NT2/D1 (cell line): ENCODE results near the gene UBR4.

ENCODE experiments used
- SUZ12 ChIP-seq: IDR thresholded peaks from 2 replicates; pipeline ENCODE4 v1.6.1; 2011; ENCODE audit not compliant: insufficient read length, insufficient read depth; ENCODE audit errors: extremely low read depth
- YY1 ChIP-seq: IDR thresholded peaks from 2 replicates; pipeline ENCODE4 v1.6.1; 2011; ENCODE audit not compliant: insufficient read length, insufficient read depth

DNA sequence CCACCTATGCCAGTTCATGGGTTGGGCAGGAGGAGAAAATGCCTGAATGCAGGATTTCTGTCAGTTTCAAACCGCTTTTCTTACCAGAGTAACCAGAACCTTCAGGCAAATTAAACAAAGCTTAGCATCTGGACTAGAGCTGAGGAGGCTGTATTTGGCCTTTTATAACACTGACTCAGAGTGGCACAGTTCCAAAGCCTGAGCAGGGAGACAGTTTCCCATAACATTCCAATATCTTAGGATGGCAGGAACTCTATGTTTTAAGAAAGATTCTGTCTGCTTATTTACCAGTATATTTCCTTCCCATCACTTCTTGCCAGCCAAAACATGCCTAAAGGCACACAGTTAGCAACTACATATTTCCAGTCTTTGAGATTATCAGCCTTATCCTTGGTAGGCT lies 46.8 kb downstream of the UBR4 start:
- no peak for TF ChIP-seq SUZ12
- TF ChIP-seq YY1: no peak
